ENCODE measurements around the gene TMEM217. TPM values are rescaled to one million over a fixed set of nuclear protein-coding genes. Genes with fewer than 3 reads are reported as not detected.
"Not testable (repeated sequence)": the region's sequence is repeated elsewhere in the genome, so short reads cannot be mapped to it uniquely, and the experiment has no call there.

Gene TMEM217
- total RNA-seq, 1 donor from 2014 or later = 0.86 TPM

DNA sequence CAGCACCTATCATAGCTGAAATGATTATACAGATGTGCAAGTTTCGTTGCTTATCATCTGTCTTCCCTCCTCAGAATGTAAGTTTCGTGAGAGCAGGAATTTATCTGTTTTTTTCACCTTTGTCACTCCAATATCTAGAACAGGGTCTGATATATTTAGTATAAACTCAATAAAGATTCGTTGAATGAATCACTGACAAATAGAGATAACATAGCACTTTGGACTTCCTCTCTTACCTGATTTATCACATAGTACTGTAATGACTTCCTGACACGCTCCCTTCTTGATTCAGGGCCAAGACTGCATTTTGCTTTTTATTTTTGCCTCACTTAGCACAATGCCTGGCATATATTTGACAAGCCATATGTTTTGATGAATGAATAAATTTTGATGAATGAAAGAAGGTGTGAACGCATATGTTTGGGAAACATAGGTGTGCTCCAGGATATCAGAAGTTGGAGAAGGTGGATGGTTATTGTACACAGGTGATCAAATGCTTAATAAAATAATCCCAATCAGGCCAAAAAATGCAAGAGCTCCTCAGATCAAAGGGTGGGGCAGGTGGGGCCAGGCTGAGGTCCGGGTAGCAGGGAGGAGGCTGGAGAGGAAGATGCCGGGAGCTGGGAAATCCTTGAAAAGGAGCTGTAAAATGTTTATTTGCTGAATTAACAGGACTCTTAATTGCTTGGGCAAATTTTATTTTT, 55.0 kb downstream of the TMEM217 start:
- no peak for DNase-seq (ENCODE audit: low read depth)
- H3K4me3 ChIP-seq (ENCODE audit: low read depth, low read length) = no peak overlapping the region
- TF ChIP-seq, protein P1, sequence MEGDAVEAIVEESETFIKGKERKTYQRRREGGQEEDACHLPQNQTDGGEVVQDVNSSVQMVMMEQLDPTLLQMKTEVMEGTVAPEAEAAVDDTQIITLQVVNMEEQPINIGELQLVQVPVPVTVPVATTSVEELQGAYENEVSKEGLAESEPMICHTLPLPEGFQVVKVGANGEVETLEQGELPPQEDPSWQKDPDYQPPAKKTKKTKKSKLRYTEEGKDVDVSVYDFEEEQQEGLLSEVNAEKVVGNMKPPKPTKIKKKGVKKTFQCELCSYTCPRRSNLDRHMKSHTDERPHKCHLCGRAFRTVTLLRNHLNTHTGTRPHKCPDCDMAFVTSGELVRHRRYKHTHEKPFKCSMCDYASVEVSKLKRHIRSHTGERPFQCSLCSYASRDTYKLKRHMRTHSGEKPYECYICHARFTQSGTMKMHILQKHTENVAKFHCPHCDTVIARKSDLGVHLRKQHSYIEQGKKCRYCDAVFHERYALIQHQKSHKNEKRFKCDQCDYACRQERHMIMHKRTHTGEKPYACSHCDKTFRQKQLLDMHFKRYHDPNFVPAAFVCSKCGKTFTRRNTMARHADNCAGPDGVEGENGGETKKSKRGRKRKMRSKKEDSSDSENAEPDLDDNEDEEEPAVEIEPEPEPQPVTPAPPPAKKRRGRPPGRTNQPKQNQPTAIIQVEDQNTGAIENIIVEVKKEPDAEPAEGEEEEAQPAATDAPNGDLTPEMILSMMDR (conservative IDR thresholded peaks at IDR 0.05; ENCODE audit: low read depth, low read length) = no peak

DNA sequence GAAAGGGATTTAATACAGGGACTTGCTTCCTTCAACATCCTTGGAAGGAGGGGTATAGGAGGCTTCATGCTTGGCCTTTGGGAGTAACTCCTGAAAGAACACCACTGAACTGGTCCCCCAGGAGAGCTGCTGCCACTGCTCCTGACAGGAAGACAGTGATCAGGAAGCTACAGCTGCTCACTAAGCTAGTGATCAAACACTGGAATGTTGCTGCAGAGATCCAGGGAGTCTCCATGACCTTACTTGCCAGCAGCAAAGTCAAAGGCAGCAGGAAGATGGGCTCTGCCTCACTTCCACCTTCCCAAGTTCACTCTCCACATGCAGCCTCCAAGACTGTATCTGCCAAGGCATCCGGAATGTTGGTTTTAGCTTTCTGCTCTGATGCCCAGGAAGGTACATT, 56.2 kb downstream of the TMEM217 start:
- no peak for DNase-seq (ENCODE audit: low read depth)
- no peak overlapping the region for H3K4me3 ChIP-seq (ENCODE audit: low read depth, low read length)
- TF ChIP-seq, protein P1 (conservative IDR thresholded peaks at IDR 0.05; ENCODE audit: low read depth, low read length) = no peak

DNA sequence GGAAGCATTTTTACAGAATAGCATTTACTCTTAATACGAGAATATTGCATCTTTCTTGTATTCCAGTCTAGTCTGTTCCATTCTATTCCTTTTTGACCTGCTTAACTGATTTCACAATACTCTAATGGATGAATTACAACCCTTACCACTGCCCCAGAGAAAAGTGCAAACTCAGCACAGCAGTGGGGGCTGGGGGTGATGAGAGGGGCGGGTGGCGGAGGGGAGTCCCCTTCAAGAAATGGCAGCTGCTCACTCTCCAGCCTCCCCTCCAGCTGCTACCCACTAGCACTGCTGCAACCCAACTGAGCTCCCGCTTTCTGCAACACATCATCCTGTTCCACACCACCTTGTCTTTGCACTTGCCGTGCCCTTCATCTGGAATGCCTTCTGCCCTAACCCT, 57.9 kb downstream of the TMEM217 start:
- TF ChIP-seq, protein P1 (conservative IDR thresholded peaks at IDR 0.05; ENCODE audit: low read depth, low read length) = no peak
- no peak for DNase-seq (ENCODE audit: low read depth)
- no peak overlapping the region for H3K4me3 ChIP-seq (ENCODE audit: low read depth, low read length)

DNA sequence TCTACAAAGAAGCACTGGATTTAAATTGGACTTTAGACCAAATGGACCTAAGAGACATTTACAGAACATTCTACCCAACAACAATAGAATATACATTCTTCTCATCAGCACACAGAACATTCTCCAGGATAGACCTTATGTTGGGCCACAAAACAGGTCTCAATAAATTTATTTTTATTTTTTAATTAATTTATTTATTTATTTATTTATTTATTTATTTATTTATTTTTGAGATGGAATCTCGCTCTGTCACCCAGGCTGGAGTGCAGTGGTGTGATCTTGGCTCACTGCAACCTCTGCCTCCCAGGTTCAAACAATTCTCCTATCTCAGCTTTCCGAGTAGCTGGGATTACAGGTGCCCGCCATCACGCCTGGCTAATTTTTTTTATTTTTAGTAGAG, 61.5 kb downstream of the TMEM217 start:
- not testable (repeated sequence) for DNase-seq (ENCODE audit: low read depth); H3K4me3 ChIP-seq (ENCODE audit: low read depth, low read length)

DNA sequence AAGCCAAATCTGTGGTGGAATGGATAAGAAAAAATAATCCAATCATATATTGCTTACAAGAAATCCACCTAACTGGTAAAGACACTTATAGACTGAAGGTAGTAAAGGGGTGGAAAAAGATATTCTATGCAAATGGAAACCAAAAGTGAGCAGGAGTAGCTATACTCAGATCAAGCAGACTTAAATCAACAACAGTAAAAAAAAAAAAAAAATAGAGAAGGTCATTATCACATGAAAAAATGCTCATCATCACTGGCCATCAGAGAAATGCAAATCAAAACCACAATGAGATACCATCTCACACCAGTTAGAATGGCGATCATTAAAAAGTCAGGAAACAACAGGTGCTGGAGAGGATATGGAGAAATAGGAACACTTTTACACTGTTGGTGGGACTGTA, 63.1 kb downstream of the TMEM217 start:
- not testable (repeated sequence) for H3K4me3 ChIP-seq (ENCODE audit: low read depth, low read length)

DNA sequence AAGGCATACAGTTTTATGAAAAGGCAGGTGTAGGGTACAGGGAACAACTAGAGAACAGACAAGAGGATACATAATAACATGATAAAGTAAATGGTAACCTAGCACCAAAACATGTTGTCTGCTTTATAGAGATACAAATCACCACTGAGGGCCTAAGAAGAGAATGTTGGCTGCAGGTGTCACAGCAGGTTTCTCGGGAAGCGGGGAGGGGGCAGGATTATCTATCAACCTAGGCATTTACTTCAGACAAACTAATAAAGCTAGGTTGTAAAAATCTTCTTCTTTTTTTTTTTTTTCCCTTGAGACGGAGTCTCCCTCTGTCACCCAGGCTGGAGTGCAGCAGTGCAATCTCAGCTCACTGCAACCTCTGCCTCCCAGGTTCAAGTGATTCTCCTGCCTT, 65.3 kb downstream of the TMEM217 start:
- H3K4me3 ChIP-seq (ENCODE audit: low read depth, low read length) = no peak overlapping the region
- no peak for DNase-seq (ENCODE audit: low read depth)
- TF ChIP-seq, protein P1 (conservative IDR thresholded peaks at IDR 0.05; ENCODE audit: low read depth, low read length) = no peak

More for the DNA sequence above, 63.1 kb downstream of the TMEM217 start:
- not testable (repeated sequence) for DNase-seq (ENCODE audit: low read depth)

DNA sequence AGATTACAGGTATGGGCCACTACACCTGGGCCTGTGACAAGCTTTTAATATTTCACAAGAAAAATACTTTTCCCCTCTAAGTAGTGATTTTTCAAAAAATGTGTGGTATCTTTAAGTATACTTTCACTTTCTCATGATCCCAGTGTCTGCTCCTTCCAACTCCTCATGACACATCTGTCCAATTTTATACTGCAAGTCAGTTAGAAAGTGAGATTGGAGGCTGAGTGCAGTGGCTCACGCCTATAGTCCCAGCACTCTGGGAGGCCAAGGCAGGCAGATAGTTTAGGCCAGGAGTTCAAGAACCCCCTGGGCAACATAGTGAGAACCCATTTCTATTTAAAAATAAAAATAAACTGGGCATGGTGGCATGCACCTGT, 67.8 kb downstream of the TMEM217 start:
- no peak overlapping the region for H3K4me3 ChIP-seq (ENCODE audit: low read depth, low read length)
- no peak for DNase-seq (ENCODE audit: low read depth)
- TF ChIP-seq, protein P1 (conservative IDR thresholded peaks at IDR 0.05; ENCODE audit: low read depth, low read length) = no peak

DNA sequence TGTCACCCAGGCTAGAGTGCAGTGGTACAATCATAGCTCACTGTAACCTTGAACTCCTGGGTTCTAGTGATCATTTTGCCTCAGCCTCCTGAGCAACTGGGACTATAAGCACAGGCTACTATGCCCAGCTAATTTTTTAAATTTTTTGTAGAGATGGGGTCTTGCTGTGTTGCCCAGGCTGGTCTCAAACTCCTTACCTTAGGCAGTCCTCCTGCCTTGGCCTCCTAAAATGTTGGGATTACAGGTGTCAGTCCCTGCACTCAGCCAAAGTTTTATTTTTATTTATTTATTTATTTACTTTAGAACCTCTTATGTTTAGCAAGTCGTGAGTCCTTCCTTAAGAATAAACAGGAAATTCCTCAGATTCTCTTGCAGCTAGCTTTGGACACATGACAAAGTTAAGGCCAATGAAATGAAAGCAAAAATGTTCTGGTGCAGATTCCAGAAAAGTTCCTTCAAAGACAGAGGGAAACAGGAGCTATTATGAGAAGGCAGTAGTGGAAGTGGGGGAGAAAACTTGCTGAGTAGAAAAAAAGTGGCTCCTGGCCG, 68.9 kb downstream of the TMEM217 start:
- TF ChIP-seq, protein P1 (conservative IDR thresholded peaks at IDR 0.05; ENCODE audit: low read depth, low read length) = no peak
- no peak for DNase-seq (ENCODE audit: low read depth)
- H3K4me3 ChIP-seq (ENCODE audit: low read depth, low read length) = no peak overlapping the region

All from epithelial cell of proximal tubule (primary cell).